Measurements from ENCODE around the gene FXYD7. TPM values are rescaled to one million over a fixed set of nuclear protein-coding genes. Genes with fewer than 3 reads are reported as not detected.

FXYD7 gene
- total and polyA plus RNA-seq, 9 of the 15 experiments (the other 6 are each of a cell fraction or from before 2014, with no cell fraction given) = 0.10 to 0.80 (median 0.31) TPM; not detected in 3

GRCh38 chr19:35170359-35171061 lies 27.5 kb downstream of the FXYD7 start:
- peaks cover 38 to 39% of the 10 kb centered on the region in 2 experiments for H3K4me1 ChIP-seq (replicated peaks in 1 of 2; ENCODE audit: control insufficient read depth in 2 of 2, insufficient read depth in 2 of 2, low read length in 2 of 2)
- H3K9me1 ChIP-seq (ENCODE audit: control insufficient read depth, insufficient read depth, low read length) = no peaks in the 10 kb centered on the region
- BruUV-seq (replicated peaks) = no TSS peak
- H3K9me3 ChIP-seq (replicated peaks; ENCODE audit: control insufficient read depth, insufficient read depth, low read depth, low read length) = peaks cover 12% of the 10 kb centered on the region; the same call in 1 of the 2 replicates
- DNase-seq (ENCODE audit: extremely low read depth in 1 of 4, low spot score in 3 of 4) (no peak), ATAC-seq (no peak), FAIRE-seq (no peak)
- 0 out of 2 replicates have a peak, but pooled peaks have one; percentile 55 for TF ChIP-seq POLR2H (tag; IDR thresholded peaks at IDR 0.05; ENCODE audit: low read depth)
- peak; percentile 70 for TF ChIP-seq POLR2A (conservative IDR thresholded peaks at IDR 0.05)
- TF ChIP-seq CBX8 (IDR thresholded peaks at IDR 0.05; ENCODE audit: borderline replicate concordance, extremely low read depth, low read depth, low read length, poor library complexity, severe bottlenecking) = no peak
- no peak for TF ChIP-seq NELFE (IDR thresholded peaks at IDR 0.05; ENCODE audit: insufficient read depth, insufficient read length)
- TF ChIP-seq POLR2AphosphoS2 (IDR thresholded peaks at IDR 0.05; ENCODE audit: low read length) = peak; percentile 59; the same call in 1 of the 2 replicates
- TF ChIP-seq, protein P1, sequence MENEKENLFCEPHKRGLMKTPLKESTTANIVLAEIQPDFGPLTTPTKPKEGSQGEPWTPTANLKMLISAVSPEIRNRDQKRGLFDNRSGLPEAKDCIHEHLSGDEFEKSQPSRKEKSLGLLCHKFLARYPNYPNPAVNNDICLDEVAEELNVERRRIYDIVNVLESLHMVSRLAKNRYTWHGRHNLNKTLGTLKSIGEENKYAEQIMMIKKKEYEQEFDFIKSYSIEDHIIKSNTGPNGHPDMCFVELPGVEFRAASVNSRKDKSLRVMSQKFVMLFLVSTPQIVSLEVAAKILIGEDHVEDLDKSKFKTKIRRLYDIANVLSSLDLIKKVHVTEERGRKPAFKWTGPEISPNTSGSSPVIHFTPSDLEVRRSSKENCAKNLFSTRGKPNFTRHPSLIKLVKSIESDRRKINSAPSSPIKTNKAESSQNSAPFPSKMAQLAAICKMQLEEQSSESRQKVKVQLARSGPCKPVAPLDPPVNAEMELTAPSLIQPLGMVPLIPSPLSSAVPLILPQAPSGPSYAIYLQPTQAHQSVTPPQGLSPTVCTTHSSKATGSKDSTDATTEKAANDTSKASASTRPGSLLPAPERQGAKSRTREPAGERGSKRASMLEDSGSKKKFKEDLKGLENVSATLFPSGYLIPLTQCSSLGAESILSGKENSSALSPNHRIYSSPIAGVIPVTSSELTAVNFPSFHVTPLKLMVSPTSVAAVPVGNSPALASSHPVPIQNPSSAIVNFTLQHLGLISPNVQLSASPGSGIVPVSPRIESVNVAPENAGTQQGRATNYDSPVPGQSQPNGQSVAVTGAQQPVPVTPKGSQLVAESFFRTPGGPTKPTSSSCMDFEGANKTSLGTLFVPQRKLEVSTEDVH (IDR thresholded peaks at IDR 0.05; ENCODE audit: low read depth, partially characterized antibody) = peak; percentile 15
- no peak for TF ChIP-seq ZNF79 (CRISPR knock-in tag; IDR thresholded peaks at IDR 0.05; ENCODE audit: low read depth)
- no peak for TF ChIP-seq RBM25 (IDR thresholded peaks at IDR 0.05; ENCODE audit: low read depth, low read length, severe bottlenecking)
- TF ChIP-seq SUPT5H (IDR thresholded peaks at IDR 0.05) = peak; percentile 65
- TF ChIP-seq ZFP36 (IDR thresholded peaks at IDR 0.05; ENCODE audit: low read depth, low read length, partially characterized antibody) = no peak
- TF ChIP-seq MAZ (CRISPR knock-in tag; conservative IDR thresholded peaks at IDR 0.05 in 1 of 2, IDR thresholded peaks at IDR 0.05 in 1 of 2) = no peak
- TF ChIP-seq GATA2 (CRISPR knock-in tag; IDR thresholded peaks at IDR 0.05) = no peak
- peak; percentile 13; the same call in 1 of the 2 replicates for TF ChIP-seq MYNN (IDR thresholded peaks at IDR 0.05)
- TF ChIP-seq MYNN (CRISPR knock-in tag; IDR thresholded peaks at IDR 0.05) = no peak
- TF ChIP-seq CREB1 (IDR thresholded peaks at IDR 0.05) = no peak
- no peak for TF ChIP-seq CREB1 (CRISPR knock-in tag; IDR thresholded peaks at IDR 0.05)
- POLR2A ChIA-PET = interaction anchor here (0.6 to 1.4 kb wide), 5 partner anchors 8 to 459 kb away, joined by 3 to 4 read pairs (median 3); no protein-coding TSS in a partner anchor
- CTCF ChIA-PET (ENCODE audit: low intra/inter-chr PET ratio) = no interaction called here
- H3K79me2 ChIP-seq (ENCODE audit: control insufficient read depth, insufficient read depth, low read length) = peaks cover 8% of the 10 kb centered on the region; the same call in 2 of the 3 replicates
- no peak overlapping the region for H3K4me2 ChIP-seq (ENCODE audit: insufficient read depth, low read length)
- H3K27me3 ChIP-seq (ENCODE audit: control insufficient read depth in 2 of 2, insufficient read depth in 2 of 2, low read length in 2 of 2) = no peaks in the 10 kb centered on the region; a peak in 1 of 5 replicates
- in situ Hi-C loops (cut with MboI) (no loop called here), intact Hi-C loops (cut with micrococcal nuclease) (no loop called here)
- H3K9ac ChIP-seq (ENCODE audit: insufficient read depth in 1 of 2, low read depth in 2 of 2, low read length in 2 of 2) = peak overlapping the region in 1 of 2 experiments; percentile 6; a peak in 1 of 4 replicates
- H3K27ac ChIP-seq (ENCODE audit: extremely low read depth, low read depth, low read length) = no peak overlapping the region
- peaks cover 66% of the 10 kb centered on the region for H3K36me3 ChIP-seq (ENCODE audit: control insufficient read depth, insufficient read depth, low read length)
- WGBS (ENCODE audit: insufficient coverage, low coverage, missing lambda C conversion rate) = 95% methylated on average over 7 of the region's 7 CpGs
- H2AFZ ChIP-seq (ENCODE audit: low read depth, low read length) = no peak overlapping the region
- no peak overlapping the region for H3K4me3 ChIP-seq
- H4K20me1 ChIP-seq (replicated peaks; ENCODE audit: control insufficient read depth, insufficient read depth, low read length) = no peaks in the 10 kb centered on the region
